PC-9 (cell line): Measurements from ENCODE around the gene IL3. TPM values are rescaled to one million over a fixed set of nuclear protein-coding genes. Genes with fewer than 3 reads are reported as not detected.

Experiments used
- BruUV-seq: library from RNA; stranded (reverse); fragments of 400-500 nt; replicated peaks from 2 replicates; lab custom pipeline; 2021; lab: Mats Ljungman, UMichigan
- CTCF ChIA-PET: fragments of 300-600 bp; sonication (Branson Sonifier 250); formaldehyde crosslinking; loops from one replicate; lab custom pipeline; 2022; ENCODE audit warnings: antibody characterized with exemption; lab: Charles Lee
- POLR2A ChIA-PET: fragments of 300-600 bp; sonication (Branson Sonifier 250); formaldehyde crosslinking; loops from one replicate; lab custom pipeline; 2022; ENCODE audit warnings: antibody characterized with exemption; ENCODE audit not compliant: unreplicated experiment; lab: Charles Lee
- DNase-seq, 2 experiments: peaks; one replicate each; pipeline versions ENCODE4 v3.0.0 to v3.0.0-alpha.2; 2015 to 2022; ENCODE audit warnings: mixed read lengths in 1 of 2
- H2AFZ ChIP-seq: fragments of 200-600 bp; sonication (generic); 2 replicates; pipeline ENCODE4 v1.8.1; 2017; ENCODE audit warnings: antibody characterized with exemption
- H3F3A ChIP-seq: fragments of 200-600 bp; sonication (generic); 2 replicates; pipeline ENCODE4 v1.8.1; 2017; ENCODE audit warnings: antibody characterized with exemption, mild to moderate bottlenecking, low read depth; ENCODE audit not compliant: insufficient read depth
- H3K27ac ChIP-seq: fragments of 200-600 bp; sonication (generic); 2 replicates; pipeline ENCODE4 v1.6.1; 2016; ENCODE audit warnings: mixed run types
- H3K27me3 ChIP-seq: fragments of 200-600 bp; sonication (generic); 2 replicates; pipeline ENCODE4 v1.6.1; 2016; ENCODE audit warnings: low read depth, mixed run types; ENCODE audit not compliant: insufficient read depth
- H3K36me3 ChIP-seq: fragments of 200-600 bp; sonication (generic); 2 replicates; pipeline ENCODE4 v1.6.1; 2016; ENCODE audit warnings: low read depth, mixed run types
- H3K4me1 ChIP-seq: fragments of 200-600 bp; sonication (generic); replicated peaks from 2 replicates; pipeline ENCODE4 v1.6.1; 2016; ENCODE audit warnings: mixed run types; ENCODE audit not compliant: insufficient read depth
- H3K4me2 ChIP-seq: fragments of 200-600 bp; sonication (generic); 2 replicates; pipeline ENCODE4 v1.6.1; 2017; ENCODE audit warnings: mixed run types
- H3K4me3 ChIP-seq: fragments of 200-600 bp; sonication (generic); 2 replicates; pipeline ENCODE4 v1.6.1; 2016; ENCODE audit warnings: mixed run types
- H3K79me2 ChIP-seq: fragments of 200-600 bp; sonication (generic); 2 replicates; pipeline ENCODE4 v1.6.1; 2017; ENCODE audit warnings: low read depth, mixed run types
- H3K9me2 ChIP-seq: fragments of 200-600 bp; sonication (generic); 2 replicates; pipeline ENCODE4 v1.8.1; 2017; ENCODE audit warnings: mild to moderate bottlenecking; ENCODE audit not compliant: insufficient read depth
- H3K9me3 ChIP-seq: fragments of 200-600 bp; sonication (generic); 2 replicates; pipeline ENCODE4 v1.8.1; 2016; ENCODE audit warnings: low read depth; ENCODE audit not compliant: insufficient read depth
- H4K20me1 ChIP-seq: fragments of 200-600 bp; sonication (generic); 2 replicates; pipeline ENCODE4 v1.8.1; 2017; ENCODE audit not compliant: insufficient read depth
- EZH2 ChIP-seq: fragments of 200-600 bp; sonication (generic); IDR thresholded peaks from 2 replicates; pipeline ENCODE4 v1.8.0; 2017; ENCODE audit warnings: antibody characterized with exemption, low read depth
- intact Hi-C: fragments of 100-400 bp; cut with micrococcal nuclease; formaldehyde crosslinking; loops from one replicate; pipeline ENCODE4 v1.10.0; 2022; ENCODE audit not compliant: unreplicated experiment
- total RNA-seq: library from RNA; stranded (reverse); gene quantifications from 2 replicates; pipeline ENCODE4 v1.2.3, GENCODE V29; 2021
- TF ChIP-seq, protein P1 (sequence below): fragments of 200-600 bp; sonication (generic); conservative IDR thresholded peaks from 2 replicates; pipeline ENCODE4 v1.6.1; 2017; ENCODE audit warnings: mixed run types, antibody characterized with exemption, mild to moderate bottlenecking, moderate library complexity

The IL3 gene
- total RNA-seq, 1 experiment from 2014 or later, result not detected

DNA sequence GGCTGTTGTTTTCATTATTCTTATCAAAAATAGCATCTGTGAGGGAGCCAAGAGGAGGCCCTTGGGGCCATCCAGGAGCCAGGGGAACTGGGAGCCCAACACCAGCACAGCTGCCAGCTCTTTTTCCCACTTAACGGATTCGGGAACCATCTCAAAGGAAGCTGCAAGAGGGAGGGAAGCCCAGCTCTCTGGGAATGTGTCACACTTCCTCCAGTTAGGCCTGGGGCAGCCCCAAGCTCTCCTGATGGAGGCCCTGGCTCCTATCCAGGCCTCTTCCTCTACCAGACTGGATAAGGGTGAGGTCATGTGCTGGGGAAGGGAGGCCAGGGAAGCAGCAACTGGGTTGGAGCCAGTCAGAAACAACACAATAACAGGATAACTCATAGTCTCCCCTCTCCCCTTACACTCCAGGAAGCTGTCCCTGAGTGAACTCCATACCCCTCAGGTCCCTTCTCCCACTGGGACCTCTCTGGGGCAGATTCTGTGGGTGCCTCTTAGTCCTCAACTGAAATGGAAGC lies 25.9 kb downstream of the IL3 start:
- Histone ChIP-seq H3K9me3 (no peaks in the 10 kb centered on the region), H3K27me3 (no peaks in the 10 kb centered on the region), H3K9me2 (no peaks in the 10 kb centered on the region), H3K4me3 (no peak overlapping the region), H3K79me2 (no peaks in the 10 kb centered on the region), H3K4me2 (no peak overlapping the region), H2AFZ (no peak overlapping the region), H3K4me1 (peaks cover 22% of the 10 kb centered on the region; the same call in 1 of the 2 replicates), H3F3A (peaks cover 4% of the 10 kb centered on the region; the same call in 1 of the 2 replicates), H3K27ac (no peak overlapping the region), H4K20me1 (no peaks in the 10 kb centered on the region), H3K36me3 (no peaks in the 10 kb centered on the region)
- intact Hi-C loops, result no loop called here
- TF ChIP-seq, protein P1, sequence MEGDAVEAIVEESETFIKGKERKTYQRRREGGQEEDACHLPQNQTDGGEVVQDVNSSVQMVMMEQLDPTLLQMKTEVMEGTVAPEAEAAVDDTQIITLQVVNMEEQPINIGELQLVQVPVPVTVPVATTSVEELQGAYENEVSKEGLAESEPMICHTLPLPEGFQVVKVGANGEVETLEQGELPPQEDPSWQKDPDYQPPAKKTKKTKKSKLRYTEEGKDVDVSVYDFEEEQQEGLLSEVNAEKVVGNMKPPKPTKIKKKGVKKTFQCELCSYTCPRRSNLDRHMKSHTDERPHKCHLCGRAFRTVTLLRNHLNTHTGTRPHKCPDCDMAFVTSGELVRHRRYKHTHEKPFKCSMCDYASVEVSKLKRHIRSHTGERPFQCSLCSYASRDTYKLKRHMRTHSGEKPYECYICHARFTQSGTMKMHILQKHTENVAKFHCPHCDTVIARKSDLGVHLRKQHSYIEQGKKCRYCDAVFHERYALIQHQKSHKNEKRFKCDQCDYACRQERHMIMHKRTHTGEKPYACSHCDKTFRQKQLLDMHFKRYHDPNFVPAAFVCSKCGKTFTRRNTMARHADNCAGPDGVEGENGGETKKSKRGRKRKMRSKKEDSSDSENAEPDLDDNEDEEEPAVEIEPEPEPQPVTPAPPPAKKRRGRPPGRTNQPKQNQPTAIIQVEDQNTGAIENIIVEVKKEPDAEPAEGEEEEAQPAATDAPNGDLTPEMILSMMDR, result no peak
- TF ChIP-seq EZH2, result no peak
- BruUV-seq, result no TSS peak
- ChIA-PET POLR2A (no interaction called here), CTCF (interaction anchor here (0.6 kb wide), 1 partner anchor 1021 kb away, joined by 3 read pairs; no protein-coding TSS in a partner anchor)
- DNase-seq, result peak; percentile 59 to 60

DNA sequence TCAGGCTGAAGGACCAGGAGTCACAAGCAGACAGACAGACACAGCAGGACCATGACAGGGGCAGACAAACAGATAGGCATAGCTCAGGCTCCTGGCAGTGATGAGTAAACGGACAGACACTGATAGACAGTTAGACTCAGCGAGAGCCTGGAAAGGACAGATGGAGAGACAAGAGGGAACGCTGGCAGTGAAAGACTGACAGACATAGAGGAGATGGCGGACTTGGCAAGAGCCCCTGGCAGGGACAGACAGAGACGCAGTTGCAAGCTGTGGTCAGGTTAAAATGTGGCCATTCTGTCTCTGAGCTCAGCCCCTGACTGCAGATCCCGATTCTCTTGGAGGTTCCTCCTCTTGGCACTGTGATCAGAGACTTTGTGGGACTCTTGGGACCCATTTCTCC lies 26.7 kb downstream of the IL3 start:
- Histone ChIP-seq H3K4me3 (no peak overlapping the region), H3K9me3 (no peaks in the 10 kb centered on the region), H3K4me1 (peaks cover 22% of the 10 kb centered on the region; the same call in 1 of the 2 replicates), H3F3A (peaks cover 4% of the 10 kb centered on the region; the same call in 1 of the 2 replicates), H2AFZ (no peak overlapping the region), H3K27ac (no peak overlapping the region), H3K79me2 (no peaks in the 10 kb centered on the region), H3K36me3 (no peaks in the 10 kb centered on the region), H3K27me3 (no peaks in the 10 kb centered on the region), H3K4me2 (no peak overlapping the region), H4K20me1 (no peaks in the 10 kb centered on the region), H3K9me2 (no peaks in the 10 kb centered on the region)
- TF ChIP-seq, protein P1, result no peak
- no peak for TF ChIP-seq EZH2
- CTCF ChIA-PET, result no interaction called here
- intact Hi-C loops, result no loop called here
- BruUV-seq, result no TSS peak
- POLR2A ChIA-PET, result no interaction called here
- no peak for DNase-seq

DNA sequence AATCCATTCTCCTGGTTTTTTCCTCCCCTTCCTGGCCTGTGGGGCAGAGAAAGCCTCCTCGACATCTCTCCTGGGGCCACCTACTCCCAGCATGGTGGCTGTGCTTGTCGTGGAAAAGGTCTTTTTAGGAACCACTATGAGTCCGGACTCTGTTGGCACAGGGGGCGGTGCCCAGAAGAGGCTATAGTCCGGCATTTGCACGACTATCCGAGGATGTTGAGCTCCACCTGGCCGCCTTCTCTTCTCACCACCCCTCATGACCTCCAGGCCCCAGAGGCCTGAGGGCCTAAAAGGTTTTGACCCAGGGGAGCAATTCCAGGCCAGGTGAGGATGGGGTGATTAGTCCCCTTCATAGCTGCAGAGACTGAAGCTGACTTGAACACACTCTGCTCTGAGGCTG lies 27.2 kb downstream of the IL3 start:
- intact Hi-C loops, result no loop called here
- no peaks in the 10 kb centered on the region for H3K79me2 ChIP-seq
- no peaks in the 10 kb centered on the region for H3K36me3 ChIP-seq
- DNase-seq, result no peak
- peaks cover 22% of the 10 kb centered on the region; the same call in 1 of the 2 replicates for H3K4me1 ChIP-seq
- no peaks in the 10 kb centered on the region for H3K9me2 ChIP-seq
- no peak overlapping the region for H3K4me3 ChIP-seq
- no peaks in the 10 kb centered on the region for H4K20me1 ChIP-seq
- H3K27ac ChIP-seq, result no peak overlapping the region
- H3K4me2 ChIP-seq, result no peak overlapping the region
- POLR2A ChIA-PET, result no interaction called here
- H3K27me3 ChIP-seq, result no peaks in the 10 kb centered on the region
- H2AFZ ChIP-seq, result no peak overlapping the region
- TF ChIP-seq, protein P1, result no peak
- no peak for TF ChIP-seq EZH2
- CTCF ChIA-PET, result no interaction called here
- no peaks in the 10 kb centered on the region for H3K9me3 ChIP-seq
- no TSS peak for BruUV-seq
- H3F3A ChIP-seq, result peaks cover 4% of the 10 kb centered on the region; the same call in 1 of the 2 replicates
